Ovary (tissue), 3 donors: ENCODE measurements around the gene RARRES2.

ENCODE experiments used
- POLR2A ChIP-seq: fragments of 450-650 bp; IDR thresholded peaks from one replicate; pipeline ENCODE4 v1.6.1; 2017; ENCODE audit warnings: antibody characterized with exemption, mild to moderate bottlenecking, moderate library complexity
- TF ChIP-seq, protein P1 (sequence below), 3 donors: fragments of 450-650 bp in 2 of 3; fragments of 200-600 bp in 1 of 3; IDR thresholded peaks; one replicate each; pipeline versions ENCODE4 v1.5.1 to v1.8.0; 2016 to 2022; ENCODE audit warnings: antibody characterized with exemption in 3 of 3, mild to moderate bottlenecking in 1 of 3
- donor health status: DM: no; HTN: no; CAD: no.

GRCh38 chr7:150343225-150343624, 1.8 kb upstream of the RARRES2 start:
- TF ChIP-seq, protein P1, sequence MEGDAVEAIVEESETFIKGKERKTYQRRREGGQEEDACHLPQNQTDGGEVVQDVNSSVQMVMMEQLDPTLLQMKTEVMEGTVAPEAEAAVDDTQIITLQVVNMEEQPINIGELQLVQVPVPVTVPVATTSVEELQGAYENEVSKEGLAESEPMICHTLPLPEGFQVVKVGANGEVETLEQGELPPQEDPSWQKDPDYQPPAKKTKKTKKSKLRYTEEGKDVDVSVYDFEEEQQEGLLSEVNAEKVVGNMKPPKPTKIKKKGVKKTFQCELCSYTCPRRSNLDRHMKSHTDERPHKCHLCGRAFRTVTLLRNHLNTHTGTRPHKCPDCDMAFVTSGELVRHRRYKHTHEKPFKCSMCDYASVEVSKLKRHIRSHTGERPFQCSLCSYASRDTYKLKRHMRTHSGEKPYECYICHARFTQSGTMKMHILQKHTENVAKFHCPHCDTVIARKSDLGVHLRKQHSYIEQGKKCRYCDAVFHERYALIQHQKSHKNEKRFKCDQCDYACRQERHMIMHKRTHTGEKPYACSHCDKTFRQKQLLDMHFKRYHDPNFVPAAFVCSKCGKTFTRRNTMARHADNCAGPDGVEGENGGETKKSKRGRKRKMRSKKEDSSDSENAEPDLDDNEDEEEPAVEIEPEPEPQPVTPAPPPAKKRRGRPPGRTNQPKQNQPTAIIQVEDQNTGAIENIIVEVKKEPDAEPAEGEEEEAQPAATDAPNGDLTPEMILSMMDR (IDR thresholded peaks at IDR 0.05) = no peak
- TF ChIP-seq POLR2A = no peak
